ENCODE results near the gene PSMG4.

The PSMG4 gene

DNA sequence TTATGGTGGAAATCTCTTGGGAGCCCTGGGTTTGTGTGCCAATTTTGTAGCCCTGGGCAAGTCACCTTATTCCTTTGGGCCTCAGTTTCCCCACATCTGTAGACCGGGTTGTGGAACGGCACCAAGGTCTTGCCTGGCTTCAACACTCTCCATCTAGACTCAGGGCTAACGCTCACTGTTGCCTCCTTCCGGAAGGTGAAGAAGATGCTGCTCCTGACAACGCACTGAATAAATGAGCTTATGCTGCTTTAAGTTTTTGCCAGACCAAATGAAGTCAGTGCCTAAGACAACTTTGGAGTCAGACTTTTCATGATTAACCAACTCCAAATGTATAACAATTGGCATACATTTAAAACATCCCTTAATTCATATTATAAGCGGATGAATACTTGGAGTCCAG lies 53.1 kb downstream of the PSMG4 start:
- Histone ChIP-seq H3K27ac (ENCODE audit: poor library complexity, severe bottlenecking) (no peak overlapping the region), H3K4me3 (ENCODE audit: severe bottlenecking) (no peak overlapping the region), H3K9me3 (ENCODE audit: severe bottlenecking) (no peaks in the 10 kb centered on the region), H3K27me3 (ENCODE audit: insufficient read depth, poor library complexity, severe bottlenecking) (no peaks in the 10 kb centered on the region), H3K36me3 (ENCODE audit: low read depth) (no peaks in the 10 kb centered on the region), H3K4me1 (ENCODE audit: insufficient read depth, poor library complexity, severe bottlenecking) (peaks cover 11% of the 10 kb centered on the region)
- DNase-seq (ENCODE audit: low spot score), result no peak
- TF ChIP-seq, protein P1, sequence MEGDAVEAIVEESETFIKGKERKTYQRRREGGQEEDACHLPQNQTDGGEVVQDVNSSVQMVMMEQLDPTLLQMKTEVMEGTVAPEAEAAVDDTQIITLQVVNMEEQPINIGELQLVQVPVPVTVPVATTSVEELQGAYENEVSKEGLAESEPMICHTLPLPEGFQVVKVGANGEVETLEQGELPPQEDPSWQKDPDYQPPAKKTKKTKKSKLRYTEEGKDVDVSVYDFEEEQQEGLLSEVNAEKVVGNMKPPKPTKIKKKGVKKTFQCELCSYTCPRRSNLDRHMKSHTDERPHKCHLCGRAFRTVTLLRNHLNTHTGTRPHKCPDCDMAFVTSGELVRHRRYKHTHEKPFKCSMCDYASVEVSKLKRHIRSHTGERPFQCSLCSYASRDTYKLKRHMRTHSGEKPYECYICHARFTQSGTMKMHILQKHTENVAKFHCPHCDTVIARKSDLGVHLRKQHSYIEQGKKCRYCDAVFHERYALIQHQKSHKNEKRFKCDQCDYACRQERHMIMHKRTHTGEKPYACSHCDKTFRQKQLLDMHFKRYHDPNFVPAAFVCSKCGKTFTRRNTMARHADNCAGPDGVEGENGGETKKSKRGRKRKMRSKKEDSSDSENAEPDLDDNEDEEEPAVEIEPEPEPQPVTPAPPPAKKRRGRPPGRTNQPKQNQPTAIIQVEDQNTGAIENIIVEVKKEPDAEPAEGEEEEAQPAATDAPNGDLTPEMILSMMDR (IDR thresholded peaks at IDR 0.05; ENCODE audit: poor library complexity, severe bottlenecking), result no peak
- ATAC-seq (ENCODE audit: low read depth), result no peak

DNA sequence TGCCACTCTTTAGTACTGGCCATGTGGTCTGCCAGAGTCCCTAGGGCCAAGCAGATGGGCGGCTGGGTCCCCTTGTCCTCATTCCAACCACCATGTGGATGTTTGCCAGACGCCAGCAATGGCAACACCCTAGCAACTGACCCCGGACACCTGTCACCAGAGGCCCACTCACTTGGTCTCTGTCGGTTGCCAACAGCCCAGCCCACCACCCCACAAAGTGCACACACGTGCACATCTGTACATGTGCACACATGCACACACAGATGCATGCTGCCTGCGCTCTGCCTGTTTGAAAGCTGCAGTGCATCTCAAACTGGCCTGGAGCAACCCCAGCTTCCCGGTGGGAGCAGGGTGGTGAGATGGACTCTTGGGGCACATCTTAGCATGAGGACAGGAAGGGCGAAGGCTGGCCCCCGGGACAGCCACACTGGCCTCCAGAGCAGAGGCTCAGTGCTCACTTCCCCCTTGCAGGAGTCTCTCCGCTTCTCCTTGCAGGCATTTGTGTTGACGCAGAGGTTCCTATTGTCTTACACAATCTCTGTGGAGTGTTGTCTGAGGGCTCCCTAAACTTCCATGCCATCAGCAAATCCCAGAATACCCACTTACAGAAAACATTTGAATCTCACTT lies 54.0 kb downstream of the PSMG4 start:
- ATAC-seq (ENCODE audit: low read depth) (no peak), DNase-seq (ENCODE audit: low spot score) (no peak)
- TF ChIP-seq, protein P1 (IDR thresholded peaks at IDR 0.05; ENCODE audit: poor library complexity, severe bottlenecking), result no peak
- Histone ChIP-seq H3K4me3 (ENCODE audit: severe bottlenecking) (no peak overlapping the region), H3K4me1 (ENCODE audit: insufficient read depth, poor library complexity, severe bottlenecking) (peaks cover 11% of the 10 kb centered on the region), H3K36me3 (ENCODE audit: low read depth) (no peaks in the 10 kb centered on the region), H3K9me3 (ENCODE audit: severe bottlenecking) (no peaks in the 10 kb centered on the region), H3K27me3 (ENCODE audit: insufficient read depth, poor library complexity, severe bottlenecking) (no peaks in the 10 kb centered on the region), H3K27ac (ENCODE audit: poor library complexity, severe bottlenecking) (no peak overlapping the region)

DNA sequence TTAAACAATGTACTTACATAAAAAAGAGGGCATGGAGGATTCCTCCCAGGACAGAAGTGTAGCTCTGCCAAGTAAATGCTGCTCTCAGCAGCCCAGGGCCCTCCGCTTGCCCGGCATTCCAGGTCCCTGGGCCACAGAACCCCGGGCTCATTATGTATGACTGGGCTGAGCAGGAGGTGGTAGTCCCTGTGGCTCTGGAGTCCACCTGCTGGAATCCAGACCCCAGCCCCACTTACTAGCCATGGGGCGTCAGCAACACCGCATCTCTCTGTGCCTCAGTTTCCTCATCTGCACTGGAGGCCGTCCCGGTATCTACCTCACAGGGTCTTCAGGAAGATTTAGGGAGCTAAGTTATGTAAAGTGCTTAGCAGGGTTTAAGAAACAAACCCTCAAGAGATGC lies 55.4 kb downstream of the PSMG4 start:
- TF ChIP-seq, protein P1 (IDR thresholded peaks at IDR 0.05; ENCODE audit: poor library complexity, severe bottlenecking), result no peak
- Histone ChIP-seq H3K4me1 (ENCODE audit: insufficient read depth, poor library complexity, severe bottlenecking) (peaks cover 11% of the 10 kb centered on the region), H3K36me3 (ENCODE audit: low read depth) (no peaks in the 10 kb centered on the region), H3K9me3 (ENCODE audit: severe bottlenecking) (no peaks in the 10 kb centered on the region), H3K27ac (ENCODE audit: poor library complexity, severe bottlenecking) (no peak overlapping the region), H3K4me3 (ENCODE audit: severe bottlenecking) (no peak overlapping the region), H3K27me3 (ENCODE audit: insufficient read depth, poor library complexity, severe bottlenecking) (no peaks in the 10 kb centered on the region)
- DNase-seq (ENCODE audit: low spot score), result no peak
- ATAC-seq (ENCODE audit: low read depth), result no peak

DNA sequence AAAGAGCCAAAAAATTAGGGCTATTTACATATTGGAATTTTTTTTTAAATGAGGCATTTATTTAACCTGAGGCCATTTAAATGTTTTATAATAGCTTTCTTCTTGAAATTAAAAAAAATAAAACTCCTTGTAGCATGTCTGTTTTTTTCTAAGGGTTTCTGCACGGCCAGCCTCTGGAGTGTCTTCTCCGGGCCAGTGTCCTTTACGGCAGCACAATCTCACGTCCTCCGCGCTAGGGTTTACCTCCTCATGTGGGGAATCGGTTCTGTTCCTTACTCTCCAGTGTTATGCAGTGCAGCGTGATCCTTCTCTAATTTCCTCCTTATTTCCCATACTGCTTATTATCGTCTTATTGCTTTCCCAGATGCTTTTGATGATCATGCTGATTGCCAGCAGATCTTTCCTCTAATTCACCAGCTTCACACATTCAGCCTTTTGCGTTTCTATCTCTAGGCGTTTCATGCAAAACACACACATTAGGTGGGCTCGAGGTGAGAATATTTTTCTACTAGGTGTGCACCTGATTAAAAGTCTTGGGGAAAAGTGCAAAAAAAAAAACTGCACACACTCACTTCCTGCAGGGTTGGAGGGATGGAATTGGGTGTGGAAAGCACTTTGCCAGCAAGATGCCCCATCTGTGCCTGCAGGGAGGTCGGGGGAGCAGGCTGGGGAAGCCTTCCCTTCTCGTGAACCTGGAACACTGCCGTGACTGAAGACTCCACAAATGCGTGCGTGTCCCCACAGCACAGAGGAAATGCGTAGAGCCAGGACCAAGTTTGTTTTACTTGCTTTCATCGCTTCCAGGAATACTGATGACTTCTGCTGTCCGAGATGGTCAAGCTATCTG lies 56.1 kb downstream of the PSMG4 start:
- Histone ChIP-seq H3K36me3 (ENCODE audit: low read depth) (no peaks in the 10 kb centered on the region), H3K9me3 (ENCODE audit: severe bottlenecking) (no peaks in the 10 kb centered on the region), H3K27ac (ENCODE audit: poor library complexity, severe bottlenecking) (no peak overlapping the region), H3K4me3 (ENCODE audit: severe bottlenecking) (no peak overlapping the region), H3K27me3 (ENCODE audit: insufficient read depth, poor library complexity, severe bottlenecking) (no peaks in the 10 kb centered on the region), H3K4me1 (ENCODE audit: insufficient read depth, poor library complexity, severe bottlenecking) (peaks cover 11% of the 10 kb centered on the region)
- TF ChIP-seq, protein P1 (IDR thresholded peaks at IDR 0.05; ENCODE audit: poor library complexity, severe bottlenecking), result no peak
- DNase-seq (ENCODE audit: low spot score) (no peak), ATAC-seq (ENCODE audit: low read depth) (no peak)

DNA sequence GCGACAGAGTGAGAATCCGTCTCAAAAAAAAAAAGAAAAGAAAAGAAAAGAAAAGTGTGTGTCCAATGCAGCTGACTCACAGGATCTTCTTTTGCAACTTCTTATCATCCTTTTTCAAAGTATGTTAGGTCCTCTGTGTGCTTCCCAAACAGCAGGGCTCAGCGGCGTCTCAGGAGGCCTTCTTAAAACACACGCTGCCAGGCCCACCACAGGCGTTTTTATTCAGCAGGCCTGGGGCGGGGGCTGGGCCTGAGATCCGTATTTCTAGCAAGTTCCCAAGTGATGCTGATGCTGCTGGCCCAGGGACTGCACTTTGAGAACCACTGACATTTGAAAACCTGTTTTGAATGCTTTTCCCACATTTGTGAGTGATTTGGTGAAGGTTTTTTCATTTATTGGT lies 57.1 kb downstream of the PSMG4 start:
- DNase-seq (ENCODE audit: low spot score), result no peak

More for the DNA sequence above, 57.1 kb downstream of the PSMG4 start:
- H3K36me3 ChIP-seq (ENCODE audit: low read depth), result no peaks in the 10 kb centered on the region
- TF ChIP-seq, protein P1 (IDR thresholded peaks at IDR 0.05; ENCODE audit: poor library complexity, severe bottlenecking), result no peak
- no peak overlapping the region for H3K4me3 ChIP-seq (ENCODE audit: severe bottlenecking)
- H3K4me1 ChIP-seq (ENCODE audit: insufficient read depth, poor library complexity, severe bottlenecking), result peaks cover 6% of the 10 kb centered on the region
- H3K27ac ChIP-seq (ENCODE audit: poor library complexity, severe bottlenecking), result no peak overlapping the region
- H3K9me3 ChIP-seq (ENCODE audit: severe bottlenecking), result no peaks in the 10 kb centered on the region
- no peaks in the 10 kb centered on the region for H3K27me3 ChIP-seq (ENCODE audit: insufficient read depth, poor library complexity, severe bottlenecking)
- no peak for ATAC-seq (ENCODE audit: low read depth)

Measured in RWPE2 (cell line).